IMR-90 (cell line): ENCODE results near the gene PATJ.

ENCODE experiments used
- CTCF ChIP-seq: conservative IDR thresholded peaks from 2 replicates; pipeline ENCODE4 v1.5.1; 2012; ENCODE audit warnings: mild to moderate bottlenecking, low read depth, low read length, improper control_type of control experiment
- POLR2A ChIP-seq: IDR thresholded peaks from 2 replicates; pipeline ENCODE4 v1.6.1; 2012; ENCODE audit warnings: mild to moderate bottlenecking, low read depth, low read length
- RFX5 ChIP-seq: IDR thresholded peaks from 2 replicates; pipeline ENCODE4 v1.8.0; 2012; ENCODE audit warnings: low read depth, mild to moderate bottlenecking, low read length, moderate library complexity
- SMC3 ChIP-seq: fragments of 150-350 bp; IDR thresholded peaks from 2 replicates; pipeline ENCODE4 v1.6.1; 2016; ENCODE audit warnings: low read depth, mild to moderate bottlenecking, antibody characterized with exemption, low read length, moderate library complexity

GRCh38 chr1:61962631-61963030 lies 220.4 kb downstream of the PATJ start:
- TF ChIP-seq CTCF, result no peak
- no peak for TF ChIP-seq POLR2A
- TF ChIP-seq RFX5, result no peak
- TF ChIP-seq SMC3, result no peak
